GM21529 (cell line): Measurements from ENCODE around the gene RPL10.
"Not testable (repeated sequence)": the region's sequence is repeated elsewhere in the genome, so short reads cannot be mapped to it uniquely, and the experiment has no call there.

Source experiments
- ATAC-seq: cut with Tn5 transposase; IDR thresholded peaks from one replicate; pipeline ENCODE4 v1.9.1; 2021; ENCODE audit not compliant: unreplicated experiment

The RPL10 gene

GRCh38 chrX:154399527-154400368 lies 1.6 kb downstream of the RPL10 start:
- no peak for ATAC-seq

- not testable (repeated sequence) for ATAC-seq
Measured at GRCh38 chrX:154400369-154400817, 2.2 kb downstream of the RPL10 start.

- no peak for ATAC-seq
Measured at GRCh38 chrX:154401045-154401799, 3.0 kb downstream of the RPL10 start.

DNA sequence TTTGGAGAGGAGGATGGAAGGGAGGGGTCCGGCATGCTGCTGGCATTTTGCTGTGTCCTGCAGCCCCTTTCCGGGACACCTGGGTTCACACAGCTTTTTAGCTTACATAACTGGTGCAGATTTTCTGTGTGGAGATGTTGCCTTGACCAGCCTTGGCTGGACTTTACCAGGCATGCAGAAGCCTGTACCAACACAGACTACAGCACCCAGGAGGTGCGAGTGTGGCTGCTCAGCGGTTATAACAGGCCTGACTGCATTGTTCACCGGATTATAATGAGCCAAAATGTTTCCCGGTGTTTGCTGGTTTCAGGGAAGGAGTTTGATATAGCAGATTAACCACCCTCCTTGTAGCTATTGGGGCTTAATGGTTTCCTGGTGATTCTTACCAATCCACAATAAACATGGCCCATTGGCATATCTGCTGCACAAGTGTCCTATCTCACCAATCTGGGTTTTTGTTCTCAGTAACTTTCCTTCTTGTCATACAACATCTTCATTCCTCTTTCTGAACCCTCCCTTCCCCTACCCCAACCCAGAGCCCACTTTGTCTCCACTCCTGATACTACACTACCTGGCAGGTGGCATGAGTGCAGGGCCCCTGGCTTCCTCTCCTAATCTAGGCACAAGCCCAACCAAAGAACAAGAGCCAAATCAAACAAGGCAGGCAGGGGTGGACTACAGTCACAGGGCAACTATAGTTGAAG lies 3.9 kb downstream of the RPL10 start:
- no peak for ATAC-seq

DNA sequence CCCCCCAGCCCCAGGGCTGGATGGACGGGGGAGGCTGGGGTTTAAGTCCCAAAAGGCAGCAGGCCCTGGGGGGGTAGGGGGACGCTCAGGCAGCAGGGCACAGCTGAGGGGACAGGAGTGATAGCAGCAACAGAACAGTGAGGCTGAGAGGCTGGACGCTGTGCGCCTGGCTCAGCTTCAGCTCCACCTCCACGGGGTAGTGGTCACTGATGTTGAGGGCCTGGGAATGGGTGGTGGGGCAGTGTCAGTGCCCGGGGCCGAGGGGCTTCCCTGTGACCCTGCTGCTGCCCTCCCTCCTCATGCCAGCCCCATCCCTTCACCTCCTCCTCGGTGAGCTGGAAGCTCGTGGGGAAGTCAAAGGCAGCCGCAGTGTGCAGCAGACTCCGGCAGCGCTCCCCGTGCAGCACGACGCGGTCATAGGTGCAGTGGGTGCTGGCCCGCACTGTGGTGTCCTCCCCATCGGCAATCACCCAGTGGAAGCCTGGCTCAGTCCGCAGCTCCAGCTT lies 4.5 kb downstream of the RPL10 start:
- ATAC-seq: no peak

DNA sequence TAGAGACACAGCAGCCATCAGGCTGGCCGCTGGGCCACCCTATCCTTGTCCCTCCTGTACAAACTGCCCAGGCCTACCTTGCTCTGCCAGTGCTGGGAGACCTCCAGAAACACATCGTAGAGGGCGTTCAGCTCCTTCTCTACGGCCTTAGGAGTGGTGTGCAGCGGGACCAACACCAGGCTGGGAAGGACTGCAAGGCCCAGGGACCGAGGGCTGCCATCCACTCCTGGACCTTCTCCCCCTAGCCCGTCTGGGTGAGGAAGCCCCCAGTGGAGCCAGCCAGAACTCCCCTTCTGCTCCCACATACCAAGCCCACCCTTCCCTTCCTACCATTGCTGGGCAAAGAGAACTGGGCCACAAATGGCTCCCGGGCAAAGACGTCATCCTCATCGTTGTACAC lies 5.0 kb downstream of the RPL10 start:
- ATAC-seq: no peak

GRCh38 chrX:154403858-154404257 lies 5.7 kb downstream of the RPL10 start:
- no peak for ATAC-seq

DNA sequence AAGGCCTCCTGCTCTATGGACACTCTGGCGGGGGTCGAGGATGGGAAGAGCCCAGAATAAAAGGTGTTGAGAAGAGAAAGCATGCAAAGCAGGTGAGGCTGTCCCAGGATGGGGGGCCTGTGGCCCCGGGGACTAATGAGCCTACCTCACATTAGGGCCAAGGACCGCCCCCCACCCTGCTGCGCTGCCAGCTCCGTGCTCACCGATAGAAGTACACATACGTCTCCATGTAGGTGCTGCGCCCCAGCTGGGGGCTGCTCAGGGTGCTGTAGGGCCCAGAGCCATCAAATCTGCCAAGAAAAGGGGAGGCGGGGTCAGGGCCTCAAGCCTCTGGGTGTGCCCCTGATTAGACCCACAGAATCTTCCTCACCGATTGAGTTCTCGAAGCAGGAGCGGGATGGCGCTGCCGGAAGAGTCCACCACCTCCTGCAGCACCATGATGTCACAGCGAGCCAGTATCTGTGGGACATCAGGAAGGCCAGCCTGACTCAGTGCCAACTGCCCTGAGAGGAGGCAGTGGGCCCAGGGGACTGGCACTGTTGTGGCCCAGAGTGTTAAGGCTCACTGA lies 6.5 kb downstream of the RPL10 start:
- no peak for ATAC-seq

DNA sequence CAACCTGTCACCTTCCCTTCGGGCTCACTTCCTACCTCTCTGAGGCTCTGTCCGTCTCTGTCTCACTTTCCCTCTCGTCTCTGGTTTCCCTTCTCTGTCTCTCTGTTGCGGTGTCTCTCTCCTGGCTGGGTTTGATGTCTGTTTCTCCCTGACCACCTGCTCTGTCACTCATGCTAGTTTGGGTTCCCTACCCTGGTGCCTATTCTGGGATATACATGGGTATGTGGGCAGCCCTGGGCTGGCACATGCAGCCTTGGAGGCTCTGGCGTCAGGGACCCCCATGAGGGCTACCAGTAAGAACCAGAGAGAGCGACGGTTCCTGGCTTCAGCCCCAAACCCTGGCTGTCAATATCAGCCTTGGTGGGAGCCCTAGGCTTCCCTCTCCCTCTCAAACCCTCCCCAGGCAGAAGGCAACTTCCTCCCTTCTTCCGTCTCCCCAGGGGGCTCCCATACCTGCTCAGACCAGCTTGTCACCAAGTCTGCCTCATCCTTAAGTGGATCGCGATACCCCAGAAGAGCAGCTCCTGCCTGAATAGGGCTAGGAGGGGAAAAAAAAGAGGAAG lies 10.6 kb downstream of the RPL10 start:
- ATAC-seq: no peak

- no peak for ATAC-seq
Measured at GRCh38 chrX:154409222-154409871, 11.2 kb downstream of the RPL10 start, which contains the start of gene DNASE1L1. DNASE1L1 (minus strand) TSS chrX:154409254; CDS start chrX:154405568, 3,686 bp downstream.

DNA sequence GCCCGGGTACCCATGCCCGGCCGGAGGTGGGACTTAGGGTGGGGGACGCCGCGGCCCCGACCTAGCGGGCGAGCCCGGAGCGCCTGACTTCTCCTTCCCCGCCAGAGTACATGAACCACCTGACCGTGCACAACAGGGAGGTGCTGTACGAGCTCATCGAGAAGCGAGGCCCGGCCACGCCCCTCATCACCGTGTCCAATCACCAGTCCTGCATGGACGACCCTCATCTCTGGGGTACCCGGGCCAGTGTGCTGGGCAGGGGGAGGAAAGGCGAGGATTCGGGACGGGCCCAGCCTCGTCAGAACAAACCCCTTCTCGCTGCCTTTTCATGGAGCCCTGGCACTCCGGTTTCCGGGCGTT lies 13.8 kb downstream of the RPL10 start:
- peak; percentile 52 for ATAC-seq

DNA sequence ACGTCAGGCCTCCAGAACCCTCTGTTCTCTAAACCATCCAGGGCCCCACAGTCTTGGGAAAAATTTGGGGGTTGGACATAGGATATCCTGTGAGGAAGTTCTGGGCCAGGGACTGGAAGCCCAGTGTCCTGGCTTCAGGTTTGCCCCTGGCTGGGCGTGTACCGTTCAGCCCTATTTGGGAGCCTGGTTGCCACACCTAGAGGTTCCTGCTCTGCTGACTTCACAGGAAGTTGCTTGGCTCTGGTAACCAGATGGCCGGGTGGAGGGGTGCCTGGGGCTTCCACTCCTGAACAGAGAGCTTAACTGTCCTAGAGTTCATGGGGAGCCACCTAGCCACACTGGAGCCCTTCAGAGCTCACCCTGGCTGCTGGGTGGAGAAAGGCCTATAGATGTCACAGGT lies 14.3 kb downstream of the RPL10 start:
- no peak for ATAC-seq

DNA sequence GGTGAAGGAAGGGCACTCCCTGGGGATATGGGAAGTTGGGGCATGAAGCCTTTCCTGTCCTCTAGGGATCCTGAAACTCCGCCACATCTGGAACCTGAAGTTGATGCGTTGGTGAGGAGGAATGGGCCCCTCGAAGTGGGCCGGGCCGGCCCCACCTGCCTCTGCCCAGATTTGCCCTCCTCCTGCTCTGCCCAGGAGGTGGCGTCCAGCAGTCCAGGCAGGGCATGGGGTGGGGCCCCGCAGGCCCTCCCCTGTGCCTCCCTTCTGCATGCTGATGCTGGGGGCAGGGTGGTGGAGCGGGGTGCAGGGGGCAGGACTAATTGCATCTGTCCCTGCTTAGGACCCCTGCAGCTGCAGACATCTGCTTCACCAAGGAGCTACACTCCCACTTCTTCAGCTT lies 15.0 kb downstream of the RPL10 start:
- ATAC-seq: no peak

DNA sequence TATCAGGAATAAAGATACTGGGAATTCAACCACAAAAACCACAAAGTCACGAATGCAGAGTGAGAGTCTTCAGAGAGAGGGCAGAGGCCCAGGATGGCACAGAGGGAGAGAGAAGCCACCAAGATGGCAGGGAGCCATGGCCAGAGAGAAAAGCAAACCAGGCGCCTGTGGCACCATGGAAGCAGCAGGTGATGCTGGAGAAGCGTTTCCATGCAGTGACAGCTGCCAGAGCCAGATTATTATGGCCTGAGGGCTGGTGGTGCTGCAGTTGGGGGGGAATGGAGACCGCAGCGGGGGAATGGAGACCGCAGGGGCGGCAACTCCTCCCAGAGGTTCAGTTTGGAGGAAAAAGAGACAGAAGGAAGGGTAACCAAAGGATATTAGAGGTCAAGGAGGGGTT lies 19.0 kb downstream of the RPL10 start:
- no peak for ATAC-seq

DNA sequence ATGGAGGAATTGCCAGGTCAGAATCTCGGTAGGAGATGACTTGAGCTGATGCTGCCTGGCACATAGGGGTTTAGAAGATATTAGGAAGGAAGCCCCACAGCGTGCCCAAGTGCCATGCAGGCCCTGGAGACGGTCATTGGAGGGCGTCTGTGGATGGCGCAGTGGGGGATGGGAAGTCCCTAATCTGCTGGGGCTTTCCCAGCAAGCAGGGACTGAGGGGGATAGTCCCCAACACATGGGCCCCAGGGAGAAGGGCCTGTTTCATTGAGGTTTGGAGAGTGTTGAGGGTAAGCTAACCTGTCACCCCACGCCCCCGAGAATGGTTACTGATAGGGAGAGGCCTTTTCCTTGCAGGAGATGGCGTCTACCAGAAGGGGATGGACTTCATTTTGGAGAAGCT lies 21.0 kb downstream of the RPL10 start:
- ATAC-seq: no peak

DNA sequence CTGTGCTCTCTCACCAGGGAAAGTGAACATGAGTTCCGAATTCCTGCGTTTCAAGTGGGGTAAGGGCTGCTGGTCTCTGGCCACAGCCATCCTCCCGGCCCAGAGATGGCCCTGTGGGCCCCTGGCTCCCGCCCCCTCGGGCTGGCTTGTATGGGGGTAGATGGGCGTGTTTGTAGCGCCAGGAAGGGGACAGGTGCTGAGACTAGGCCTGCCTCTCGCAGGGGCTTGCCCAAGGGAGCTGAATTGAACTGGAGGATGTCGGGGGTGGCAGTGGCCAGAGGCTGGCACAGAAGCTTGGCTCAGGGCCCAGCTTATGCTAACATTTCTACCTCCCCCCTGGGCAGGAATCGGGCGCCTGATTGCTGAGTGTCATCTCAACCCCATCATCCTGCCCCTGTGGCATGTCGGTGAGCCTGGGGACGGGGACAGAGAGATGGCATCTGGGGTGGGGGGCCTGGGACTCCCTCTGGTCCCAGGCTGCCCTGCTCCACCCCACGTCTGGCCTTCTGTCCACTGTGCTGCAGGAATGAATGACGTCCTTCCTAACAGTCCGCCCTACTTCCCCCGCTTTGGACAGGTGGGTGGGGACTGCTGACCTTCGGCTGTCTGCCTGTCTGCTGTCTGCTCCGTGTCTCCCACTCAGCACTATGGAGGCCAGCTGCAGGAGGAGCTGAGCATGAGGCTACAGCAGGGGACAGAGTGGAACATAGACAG lies 21.7 kb downstream of the RPL10 start:
- no peak for ATAC-seq

- ATAC-seq: no peak
Measured at GRCh38 chrX:154420402-154420756, 22.2 kb downstream of the RPL10 start.

GRCh38 chrX:154426916-154427770 lies 29.0 kb downstream of the RPL10 start:
- no peak for ATAC-seq
